GM18519 (cell line): ENCODE results near the gene FNBP1L.
"Not testable (repeated sequence)": the region's sequence is repeated elsewhere in the genome, so short reads cannot be mapped to it uniquely, and the experiment has no call there.

Experiments used
- ATAC-seq: cut with Tn5 transposase; IDR thresholded peaks from one replicate; pipeline ENCODE4 v1.9.1; 2021; ENCODE audit warnings: mild to moderate bottlenecking, moderate library complexity; ENCODE audit not compliant: unreplicated experiment, low FRiP score

Gene FNBP1L

GRCh38 chr1:93585059-93585966 is 137.4 kb downstream of the FNBP1L start:
- no peak for ATAC-seq

DNA sequence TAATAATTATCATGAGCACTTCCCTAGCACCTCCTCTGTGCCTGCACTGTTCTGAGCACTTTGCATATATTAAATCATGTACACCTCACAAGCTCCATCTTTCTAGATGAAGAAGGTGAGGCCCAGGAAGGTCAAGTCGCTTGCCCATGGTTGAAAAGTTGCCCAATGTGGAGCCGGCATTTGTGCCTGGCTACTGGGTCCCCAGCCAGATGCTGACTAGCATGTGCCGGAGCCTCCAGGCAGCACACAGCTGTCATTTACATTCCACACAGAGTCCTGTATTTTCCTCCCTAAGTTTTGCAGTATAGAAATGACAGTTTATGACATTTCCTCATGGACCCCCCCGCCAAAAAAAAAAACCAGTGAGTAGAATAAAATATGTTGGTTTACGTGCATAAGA is 139.4 kb downstream of the FNBP1L start:
- ATAC-seq: no peak

- no peak for ATAC-seq
These were observed 140.3 kb downstream of the FNBP1L start for GRCh38 chr1:93588206-93588605.

DNA sequence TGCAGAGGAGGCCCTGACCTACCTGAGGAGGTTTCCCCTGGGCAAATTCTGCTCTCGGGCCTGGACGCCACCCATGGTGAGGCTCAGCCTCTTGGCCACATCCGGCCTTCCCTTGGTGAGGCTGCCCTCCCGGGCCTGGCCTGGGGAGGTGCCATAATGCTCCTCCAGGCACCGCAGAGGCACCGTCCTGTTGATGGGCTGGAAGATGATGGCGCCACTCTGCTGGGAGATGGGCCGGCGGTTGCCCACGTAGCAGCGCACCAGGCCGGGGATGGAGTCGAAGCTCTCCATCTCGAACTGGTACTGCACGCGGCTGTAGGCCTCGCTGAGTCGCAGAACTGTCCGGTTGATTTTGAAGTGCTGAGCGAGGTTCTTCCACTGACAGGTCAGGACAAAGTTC is 141.0 kb downstream of the FNBP1L start:
- ATAC-seq: no peak

GRCh38 chr1:93591291-93591675 is 143.4 kb downstream of the FNBP1L start:
- ATAC-seq: not testable (repeated sequence)

DNA sequence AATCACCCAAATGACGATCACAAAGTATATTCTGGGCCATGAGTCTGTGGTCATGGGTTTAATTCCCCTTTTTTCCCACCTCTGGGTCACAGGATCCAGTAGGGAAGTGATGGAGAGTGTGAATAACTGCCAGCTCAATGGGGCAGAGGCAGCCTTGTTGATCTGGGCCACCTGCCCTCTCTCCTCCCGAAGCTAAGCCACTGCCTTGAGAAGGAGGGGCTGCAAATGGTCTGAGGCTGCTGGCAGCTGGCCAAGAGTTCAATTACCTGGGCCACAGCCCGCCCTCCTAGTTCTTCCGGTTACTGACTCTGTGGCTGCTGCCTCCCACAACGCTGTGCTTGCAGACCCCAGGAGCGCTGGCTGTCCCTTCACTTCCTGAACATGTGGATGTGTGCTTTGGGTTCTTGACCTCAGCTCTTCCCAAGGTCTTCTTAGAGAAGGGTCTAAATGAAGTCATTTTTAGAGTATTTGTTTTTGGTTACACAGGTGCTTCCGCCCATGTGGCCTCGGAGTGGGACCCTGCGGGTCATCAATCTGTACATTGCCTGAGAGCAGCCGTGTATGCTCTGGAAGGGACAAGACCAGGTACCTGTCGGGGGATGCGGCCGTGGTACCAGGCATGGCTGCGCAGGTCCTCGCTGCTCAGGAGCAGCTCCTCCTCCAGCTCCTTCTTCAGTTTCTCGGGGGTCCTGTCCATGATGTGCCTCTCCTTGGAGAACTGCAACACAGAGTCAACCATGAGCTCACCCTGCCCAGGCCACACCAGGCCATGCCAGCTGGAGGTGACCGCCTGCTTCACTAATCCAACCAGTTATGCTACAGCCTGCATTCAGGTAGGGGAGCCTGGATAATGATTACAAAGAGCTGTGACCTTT is 144.0 kb downstream of the FNBP1L start:
- no peak for ATAC-seq

- no peak for ATAC-seq
These were observed 144.6 kb downstream of the FNBP1L start for GRCh38 chr1:93592551-93592949.

DNA sequence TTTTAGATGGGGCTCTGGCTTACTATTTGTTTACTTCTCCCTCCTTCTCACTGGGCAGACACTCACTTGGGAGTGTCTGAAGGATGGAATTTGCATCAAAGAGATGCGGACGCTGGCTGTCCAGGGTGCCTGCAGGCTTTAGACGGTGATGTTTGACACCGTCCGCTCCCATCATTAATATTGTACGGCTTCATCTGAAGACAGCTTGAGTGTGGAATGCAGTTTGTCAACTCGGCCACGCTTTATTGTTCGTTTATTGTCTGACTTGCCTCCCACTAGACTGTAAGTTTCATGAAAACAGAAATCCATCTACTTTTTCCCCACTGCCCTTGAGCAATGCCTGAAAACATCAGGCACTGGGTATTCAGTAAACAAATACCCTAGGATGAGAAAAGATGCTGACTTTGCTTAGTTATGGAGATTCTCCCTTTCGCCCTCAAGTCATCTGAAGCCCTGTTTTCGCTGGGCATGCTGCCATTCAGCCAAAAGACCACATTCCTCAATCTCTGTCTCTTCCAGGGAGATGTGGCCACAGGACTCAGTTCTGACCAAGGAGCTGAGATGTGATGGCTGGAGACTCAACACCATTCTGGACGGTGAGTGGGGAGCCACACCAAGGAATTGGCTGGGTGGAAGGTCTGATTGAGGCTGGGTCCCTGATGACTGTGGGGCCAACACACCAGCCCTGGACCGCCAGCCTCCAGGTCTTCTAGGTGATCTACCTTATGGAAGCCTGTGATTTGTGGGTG is 146.1 kb downstream of the FNBP1L start:
- ATAC-seq: no peak

DNA sequence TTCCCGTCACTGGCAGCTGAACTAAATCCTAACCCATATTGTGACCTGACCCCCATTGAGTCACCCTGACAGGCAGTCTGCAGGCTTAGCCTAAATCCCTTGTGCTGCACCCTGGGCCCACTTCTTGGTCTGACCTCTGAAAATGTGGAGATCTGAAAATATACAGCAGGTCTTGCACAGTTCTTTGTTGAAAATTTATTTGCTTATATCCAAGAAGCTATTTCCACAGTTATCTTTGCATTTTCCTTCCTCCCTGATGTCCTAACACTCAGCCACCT is 146.6 kb downstream of the FNBP1L start:
- ATAC-seq: no peak

GRCh38 chr1:93595266-93595665 is 147.3 kb downstream of the FNBP1L start:
- no peak for ATAC-seq

DNA sequence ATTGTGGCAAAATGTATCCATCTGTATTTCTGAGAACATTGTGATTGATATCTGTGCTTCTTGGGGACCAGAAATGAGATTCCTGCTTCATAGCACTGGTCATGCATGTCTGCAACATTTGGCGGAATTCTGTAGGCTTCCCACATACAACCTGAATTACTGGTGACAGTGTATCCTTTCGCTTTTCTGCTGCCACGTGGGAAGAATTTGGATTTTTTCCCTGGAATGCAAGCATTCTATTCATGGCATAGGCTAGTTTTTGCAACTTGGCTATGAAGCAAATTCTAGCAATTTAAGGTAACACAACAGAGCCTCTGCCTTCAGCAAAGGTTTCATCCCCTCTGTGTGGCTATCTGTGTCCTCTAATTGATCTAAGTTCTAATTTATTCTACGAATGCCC is 147.8 kb downstream of the FNBP1L start:
- no peak for ATAC-seq

DNA sequence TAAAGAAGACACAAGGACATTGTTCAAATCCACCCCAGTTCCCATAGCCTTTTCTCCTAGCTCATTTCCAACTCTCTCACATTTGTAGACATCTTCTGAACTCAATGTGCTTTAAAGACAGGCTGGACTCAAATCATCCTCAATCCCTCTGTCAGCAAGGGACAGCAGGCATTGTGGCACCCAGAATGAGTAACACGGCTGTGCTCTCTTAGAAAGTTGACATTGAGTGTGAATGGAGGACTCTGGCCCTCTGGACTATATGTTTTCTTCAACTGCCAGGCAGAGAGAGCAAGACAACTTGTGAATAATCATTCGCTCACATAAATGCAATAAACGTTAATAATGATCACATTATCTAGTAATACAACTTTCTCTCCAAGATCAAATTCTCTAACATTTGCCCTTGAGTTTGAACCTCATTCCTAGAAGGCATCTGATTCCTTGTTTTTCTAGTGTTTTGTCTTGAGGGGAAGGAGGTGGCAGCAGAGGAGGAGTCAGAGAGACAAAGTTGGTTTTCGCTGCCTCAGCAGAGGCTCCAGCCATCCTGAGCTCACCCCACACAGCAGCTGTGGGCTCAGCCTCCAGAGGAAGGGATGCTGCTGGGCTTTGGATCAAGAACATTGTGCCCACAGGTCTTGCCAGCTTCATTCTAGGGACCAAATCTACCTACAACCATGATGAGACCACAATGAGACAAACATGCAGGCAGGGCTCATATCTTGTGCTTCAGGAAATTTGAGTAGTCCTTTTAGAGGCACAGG is 148.6 kb downstream of the FNBP1L start:
- ATAC-seq: no peak

GRCh38 chr1:93597709-93598108 is 149.8 kb downstream of the FNBP1L start:
- ATAC-seq: no peak

GRCh38 chr1:93598396-93598795 is 150.5 kb downstream of the FNBP1L start:
- no peak for ATAC-seq

- no peak for ATAC-seq
These were observed 151.0 kb downstream of the FNBP1L start for GRCh38 chr1:93598861-93599439.

DNA sequence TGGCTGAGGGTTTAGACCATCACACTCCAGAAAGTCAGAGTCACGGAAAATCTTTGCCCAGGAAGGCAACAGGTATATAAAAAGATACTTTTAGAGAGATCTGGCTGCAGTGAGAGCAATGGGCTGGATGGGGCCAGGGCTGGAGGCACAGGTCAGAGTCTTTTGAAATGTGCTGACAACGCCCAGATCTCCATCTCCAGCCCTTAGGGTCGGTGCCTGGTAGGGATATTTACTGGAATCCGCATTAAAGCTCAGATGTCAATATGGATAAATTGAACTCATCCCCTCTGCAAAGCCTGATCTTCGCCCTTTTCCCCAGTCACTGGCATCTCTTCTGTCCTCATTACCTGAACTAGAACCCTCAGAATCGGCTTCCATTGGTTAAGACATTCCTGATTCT is 151.6 kb downstream of the FNBP1L start:
- no peak for ATAC-seq

DNA sequence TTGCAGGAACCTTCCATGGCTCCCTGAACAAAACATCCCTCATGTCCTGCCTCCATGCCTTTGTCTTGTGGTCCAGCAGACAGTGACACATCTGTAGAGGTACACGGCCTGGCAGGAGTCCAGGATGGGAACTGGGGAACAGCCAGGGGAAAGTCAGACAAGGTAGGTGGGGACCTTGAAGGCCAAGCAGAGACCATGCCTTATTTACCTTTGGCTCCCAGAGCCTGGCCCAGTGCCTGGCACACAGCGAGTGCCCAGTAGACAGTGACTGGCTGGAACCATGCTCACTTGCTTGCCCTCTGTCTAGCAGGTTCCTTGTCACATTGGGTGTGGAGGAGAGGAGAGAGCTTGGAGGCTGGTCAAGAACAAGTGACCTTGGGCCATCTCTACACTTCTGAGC is 152.7 kb downstream of the FNBP1L start:
- ATAC-seq: no peak

DNA sequence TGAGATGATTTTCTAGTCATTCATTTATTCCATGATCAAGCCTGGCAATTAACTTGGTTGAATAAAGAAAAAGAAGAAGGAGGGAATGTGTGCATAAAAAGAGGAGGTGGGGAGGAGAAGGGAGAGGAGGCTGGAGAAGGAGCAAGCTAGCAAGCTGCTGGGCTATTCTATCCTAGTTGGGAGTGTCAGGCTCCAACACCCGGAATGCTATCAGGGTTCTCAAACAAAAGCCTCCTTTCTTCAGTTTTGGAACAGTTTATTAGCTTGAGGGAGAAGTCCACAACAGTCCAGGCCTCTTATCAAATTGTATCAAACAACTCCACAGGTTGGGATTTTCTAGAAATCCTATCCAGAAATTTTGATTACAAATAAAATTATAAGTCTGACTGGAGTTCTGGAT is 153.8 kb downstream of the FNBP1L start:
- ATAC-seq: no peak

DNA sequence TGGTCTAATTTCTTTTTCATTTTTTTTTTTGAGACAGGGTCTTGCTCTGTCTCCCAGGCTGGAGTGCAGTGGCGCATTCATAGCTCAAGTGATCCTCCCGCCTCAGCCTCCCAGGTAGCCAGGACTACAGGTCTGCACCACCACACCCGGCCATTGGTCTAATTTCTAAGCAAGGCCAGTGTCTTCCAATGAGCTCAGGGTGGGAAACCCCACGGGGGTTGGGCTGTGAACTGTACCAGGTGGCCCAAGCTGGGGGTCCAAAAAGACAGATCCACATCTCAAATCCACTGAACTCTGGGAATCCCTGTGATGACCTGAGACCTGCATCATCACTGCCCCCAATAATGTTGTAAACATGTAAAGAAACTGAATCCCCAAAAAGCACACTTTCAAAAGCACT is 154.2 kb downstream of the FNBP1L start:
- ATAC-seq: no peak

DNA sequence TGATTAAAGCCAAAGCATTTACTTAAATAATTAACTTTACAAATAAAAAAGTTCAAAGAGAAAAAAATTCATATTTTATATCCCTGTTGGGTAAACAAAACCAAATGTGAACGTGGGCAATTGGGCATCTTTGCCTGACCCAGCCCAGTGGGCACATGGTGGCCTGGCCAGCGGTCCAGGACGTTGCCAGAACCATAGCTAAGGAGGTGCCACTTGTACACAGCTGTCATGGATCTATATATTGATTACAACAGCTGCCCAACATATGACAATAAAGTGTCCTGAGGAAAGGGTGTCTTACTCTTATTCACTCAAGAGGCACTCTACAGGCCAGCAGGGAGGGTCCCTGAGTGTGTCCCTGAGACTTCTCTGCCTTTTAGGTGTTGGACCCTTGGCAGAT is 155.2 kb downstream of the FNBP1L start:
- no peak for ATAC-seq
